ENCODE results near the gene FOSL1. TPM values are rescaled to one million over a fixed set of nuclear protein-coding genes. Genes with fewer than 3 reads are reported as not detected.

FOSL1 gene
- total and polyA plus RNA-seq, 5 donors, result 0.57 to 5.5 (median 0.97) TPM

DNA sequence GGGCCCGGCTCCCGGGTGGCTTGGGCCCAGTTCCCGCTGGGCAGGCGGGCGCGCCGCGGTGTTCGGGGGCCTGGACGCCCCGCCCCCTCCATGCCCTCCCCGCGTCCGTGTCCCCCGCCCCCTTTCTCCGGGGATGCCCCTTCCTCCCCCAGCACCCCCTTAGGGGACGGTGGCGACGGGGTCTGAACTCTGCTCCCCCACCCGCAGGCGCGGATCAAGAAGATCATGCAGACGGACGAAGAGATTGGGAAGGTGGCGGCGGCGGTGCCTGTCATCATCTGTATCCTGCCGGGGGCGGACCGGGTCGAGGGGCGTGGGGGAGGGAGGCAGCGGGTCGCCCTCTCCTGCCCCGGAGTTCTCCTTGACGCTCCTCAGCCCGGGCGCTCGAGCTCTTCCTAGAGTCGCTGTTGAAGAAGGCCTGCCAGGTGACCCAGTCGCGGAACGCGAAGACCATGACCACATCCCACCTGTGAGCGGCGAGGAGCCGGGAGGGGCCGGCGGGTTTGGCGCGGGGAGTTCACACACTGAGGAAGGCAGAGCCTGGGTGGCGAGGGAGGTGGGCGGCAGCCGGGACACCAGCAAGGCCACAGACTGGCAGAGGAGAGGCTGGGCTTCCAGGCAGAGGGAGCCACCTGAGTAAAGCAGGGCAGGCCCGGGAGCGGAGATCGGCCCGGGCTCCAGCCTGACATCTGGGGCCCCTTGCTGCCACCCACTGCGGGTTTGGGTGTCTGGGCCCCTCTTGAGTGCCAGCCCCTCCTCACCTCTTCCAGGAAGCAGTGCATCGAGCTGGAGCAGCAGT is 19.6 kb upstream of the FOSL1 start:
- Histone ChIP-seq H3K4me1 (ENCODE audit: control insufficient read depth, insufficient read depth, low read length) (peaks cover 23% of the 10 kb centered on the region), H3K9me3 (ENCODE audit: control insufficient read depth, low read length) (no peaks in the 10 kb centered on the region), H3K27ac (ENCODE audit: low read length) (peak overlapping the region; percentile 54), H3K4me3 (ENCODE audit: low read length) (peak overlapping the region; percentile 92), H3K27me3 (ENCODE audit: control insufficient read depth, insufficient read depth) (no peaks in the 10 kb centered on the region)
- DNase-seq, result no peak
- under 1% methylated on average over 60 of the region's 60 CpGs for WGBS
- ATAC-seq, result peak; percentile 39 to 48
- intact Hi-C loops (cut with DNase I), result no loop called here

DNA sequence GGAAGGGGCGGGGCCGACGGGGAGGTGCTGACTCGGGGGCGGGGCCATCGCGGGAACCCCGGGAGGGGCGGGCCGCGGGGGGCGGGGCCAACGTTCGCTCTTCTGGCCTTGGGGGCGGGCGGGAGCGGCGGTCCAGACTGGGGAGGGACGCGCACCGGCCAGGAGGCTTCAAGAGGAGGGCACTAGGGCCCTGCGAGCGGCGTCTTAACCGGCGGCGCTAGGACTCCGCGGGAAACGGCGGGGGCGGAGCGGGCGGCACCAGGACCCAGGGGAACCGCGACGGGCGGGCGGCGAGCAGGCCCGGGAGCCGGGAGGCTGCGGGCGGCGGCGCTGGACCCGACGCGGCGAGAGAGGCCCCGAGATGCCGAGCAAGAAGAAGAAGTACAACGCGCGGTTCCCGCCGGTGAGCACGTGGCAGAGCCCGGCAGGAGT is 19.0 kb upstream of the FOSL1 start, which contains the start of gene DRAP1:
Gene DRAP1 (plus strand): TSS at position 286 of the 432 bp plus-strand sequence. CDS start 76 bp downstream, at position 362.
- Histone ChIP-seq H3K4me1 (ENCODE audit: control insufficient read depth, insufficient read depth, low read length) (peaks cover 23% of the 10 kb centered on the region), H3K27ac (ENCODE audit: low read length) (peak within 1 kb of the TSS; percentile 54), H3K27me3 (ENCODE audit: control insufficient read depth, insufficient read depth) (no peaks in the 10 kb centered on the region), H3K4me3 (ENCODE audit: low read length) (peak within 1 kb of the TSS; percentile 92), H3K9me3 (ENCODE audit: control insufficient read depth, low read length) (no peaks in the 10 kb centered on the region)
- peak; percentile 93 to 95 for ATAC-seq
- DNase-seq, result peak; percentile 99 to 100 (median 100)
- intact Hi-C loops (cut with DNase I), result no loop called here
- WGBS, result under 1% methylated on average over 59 of the region's 59 CpGs

DNA sequence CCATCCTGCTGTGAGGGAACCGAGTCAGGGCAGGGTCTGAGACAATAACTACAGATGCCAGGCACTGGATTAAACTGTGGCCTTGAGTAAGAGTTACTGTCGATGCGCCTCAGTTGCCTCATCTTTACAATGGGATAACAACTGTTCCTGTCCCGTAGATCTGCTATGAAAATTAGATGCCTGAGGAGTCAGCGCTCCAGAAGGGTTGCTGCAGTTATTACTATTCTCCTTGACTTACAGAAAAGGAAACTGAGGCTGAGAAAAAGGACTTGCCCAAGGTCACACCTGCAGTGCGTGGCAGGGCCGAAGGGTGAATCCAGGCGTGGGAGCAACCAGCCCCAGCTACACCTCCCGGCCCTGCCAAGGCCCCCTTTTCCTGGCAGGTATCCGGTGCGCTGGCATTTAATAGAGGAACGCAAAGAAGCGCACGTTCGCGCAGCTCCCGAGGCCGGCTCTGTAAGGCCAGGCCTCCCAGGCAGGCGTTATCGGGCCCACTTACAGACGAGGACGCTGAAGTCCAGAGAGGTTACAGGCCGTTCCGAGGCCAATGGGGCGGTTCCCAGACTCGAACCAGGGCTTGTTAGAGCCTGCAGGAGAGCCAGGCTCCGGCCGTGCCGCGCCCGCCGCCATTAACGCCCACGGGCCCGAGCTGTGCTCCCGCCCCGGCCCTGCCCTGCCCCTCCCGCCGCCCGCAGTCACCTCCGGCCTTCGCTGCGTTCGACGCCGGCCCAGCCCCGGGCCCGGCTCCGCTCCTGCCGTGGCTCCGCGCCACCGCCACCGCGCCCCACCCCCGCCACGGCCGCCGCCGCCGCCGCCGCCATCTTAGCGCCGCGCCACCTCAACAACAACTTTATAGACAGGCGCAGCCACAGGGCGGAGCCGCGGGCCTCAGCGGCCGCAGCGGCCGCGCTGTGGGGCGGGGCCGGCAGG is 18.3 kb upstream of the FOSL1 start, which contains the start of gene C11orf68:
Gene C11orf68 (minus strand): TSS at position 852 of the 930 bp plus-strand sequence. CDS start 31 bp downstream, at position 821.
- H3K27me3 ChIP-seq (ENCODE audit: control insufficient read depth, insufficient read depth), result no peaks in the 10 kb centered on the region
- no peaks in the 10 kb centered on the region for H3K9me3 ChIP-seq (ENCODE audit: control insufficient read depth, low read length)
- H3K27ac ChIP-seq (ENCODE audit: low read length), result peak within 1 kb of the TSS; percentile 54
- H3K4me1 ChIP-seq (ENCODE audit: control insufficient read depth, insufficient read depth, low read length), result peaks cover 23% of the 10 kb centered on the region
- ATAC-seq (no peak), DNase-seq (no peak)
- H3K4me3 ChIP-seq (ENCODE audit: low read length), result peak within 1 kb of the TSS; percentile 92
- intact Hi-C loops (cut with DNase I), result no loop called here
- 4% methylated on average over 77 of the region's 77 CpGs for WGBS

DNA sequence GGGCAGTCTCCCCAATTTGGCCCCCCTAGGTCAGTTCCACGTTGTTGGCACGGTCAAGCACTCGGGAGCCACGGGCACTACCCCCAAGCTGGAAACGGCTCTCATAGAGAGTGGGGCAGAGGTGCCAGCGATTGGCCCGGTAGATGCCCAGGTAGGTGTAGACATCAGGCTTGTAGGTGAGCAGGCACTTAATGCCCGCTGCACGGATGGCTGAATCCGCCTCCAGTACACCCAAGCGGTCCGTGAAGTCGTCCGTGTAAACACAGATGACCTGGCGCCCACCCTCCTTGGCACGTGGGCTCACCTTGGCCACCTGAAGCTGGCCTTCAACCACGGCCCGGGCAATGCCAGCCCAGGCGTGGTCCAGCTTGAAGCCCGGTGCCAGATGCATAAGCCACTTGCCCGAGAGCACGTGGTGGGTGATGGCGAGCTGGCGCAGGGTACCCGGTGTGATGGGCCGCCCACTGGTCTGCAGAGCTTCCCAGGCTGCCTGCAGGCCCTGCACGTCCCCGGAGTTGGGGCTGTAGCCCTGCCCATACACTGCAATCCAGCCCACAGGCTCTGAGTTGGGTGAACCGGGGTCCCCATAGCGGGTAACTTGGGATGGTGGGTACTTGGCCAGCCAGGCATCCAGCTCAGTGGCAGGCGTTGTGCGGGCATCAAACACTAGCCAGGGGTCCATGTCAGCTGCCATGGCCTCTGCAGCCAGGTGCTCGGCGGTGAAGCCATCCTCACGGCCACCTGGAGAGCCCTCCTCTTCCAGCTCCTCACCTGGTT is 17.4 kb upstream of the FOSL1 start:
- ATAC-seq, result no peak
- intact Hi-C loops (cut with DNase I), result no loop called here
- 78% methylated on average over 35 of the region's 35 CpGs for WGBS
- Histone ChIP-seq H3K4me3 (ENCODE audit: low read length) (peak overlapping the region; percentile 77), H3K27ac (ENCODE audit: low read length) (peak overlapping the region; percentile 54), H3K27me3 (ENCODE audit: control insufficient read depth, insufficient read depth) (no peaks in the 10 kb centered on the region), H3K4me1 (ENCODE audit: control insufficient read depth, insufficient read depth, low read length) (peaks cover 23% of the 10 kb centered on the region), H3K9me3 (ENCODE audit: control insufficient read depth, low read length) (no peaks in the 10 kb centered on the region)
- DNase-seq, result peak; percentile 31 to 68 (median 62)

DNA sequence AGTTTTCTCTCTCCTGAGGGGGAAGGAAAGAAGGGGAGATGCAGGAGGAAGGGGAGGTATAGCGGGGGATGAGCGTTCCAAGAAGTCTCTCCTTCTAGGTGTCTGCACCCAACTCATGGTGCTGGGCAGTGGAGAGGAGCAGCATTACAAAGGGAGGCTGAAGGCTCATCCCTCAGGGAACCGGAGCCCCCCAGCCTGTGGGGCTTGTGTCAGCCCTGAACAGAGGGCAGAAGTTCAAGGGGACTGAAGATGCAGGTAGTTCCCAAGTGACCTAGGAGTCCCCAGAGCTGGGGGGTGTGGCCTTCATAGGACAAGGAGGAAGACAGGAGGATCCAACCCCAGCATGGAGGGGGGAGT is 16.9 kb upstream of the FOSL1 start:
- H3K27ac ChIP-seq (ENCODE audit: low read length), result peak overlapping the region; percentile 88
- no peak for ATAC-seq
- WGBS, result 93% methylated on average over 3 of the region's 3 CpGs
- no peak for DNase-seq
- H3K4me1 ChIP-seq (ENCODE audit: control insufficient read depth, insufficient read depth, low read length), result peaks cover 23% of the 10 kb centered on the region
- no peak overlapping the region for H3K4me3 ChIP-seq (ENCODE audit: low read length)
- no peaks in the 10 kb centered on the region for H3K27me3 ChIP-seq (ENCODE audit: control insufficient read depth, insufficient read depth)
- H3K9me3 ChIP-seq (ENCODE audit: control insufficient read depth, low read length), result no peaks in the 10 kb centered on the region
- intact Hi-C loops (cut with DNase I), result no loop called here

DNA sequence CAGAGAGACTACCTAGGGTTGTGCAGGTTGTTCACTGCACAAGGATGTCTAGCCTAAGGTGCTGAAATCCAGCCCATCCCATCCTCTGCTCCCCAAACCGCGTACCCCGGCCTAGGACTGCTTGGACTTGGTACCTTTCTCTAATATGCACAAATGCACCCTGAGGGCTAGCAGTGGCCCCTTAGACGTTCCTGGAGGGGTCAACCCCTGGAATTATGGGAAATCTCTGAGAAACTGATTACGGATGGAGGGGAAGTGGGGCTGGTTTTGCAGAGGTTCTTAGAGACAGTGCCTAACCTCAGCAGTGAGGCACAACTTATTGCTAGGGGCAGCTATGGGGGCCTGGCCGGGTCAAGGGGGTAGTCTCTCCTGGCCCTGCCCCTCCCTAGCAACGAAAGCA is 16.2 kb upstream of the FOSL1 start:
- H3K4me3 ChIP-seq (ENCODE audit: low read length), result no peak overlapping the region
- intact Hi-C loops (cut with DNase I), result no loop called here
- no peaks in the 10 kb centered on the region for H3K9me3 ChIP-seq (ENCODE audit: control insufficient read depth, low read length)
- WGBS, result 64% methylated on average over 7 of the region's 7 CpGs
- ATAC-seq (no peak), DNase-seq (peak in 1 of 3 donors; percentile 29)
- H3K4me1 ChIP-seq (ENCODE audit: control insufficient read depth, insufficient read depth, low read length), result peaks cover 26% of the 10 kb centered on the region
- H3K27me3 ChIP-seq (ENCODE audit: control insufficient read depth, insufficient read depth), result no peaks in the 10 kb centered on the region
- peak overlapping the region; percentile 88 for H3K27ac ChIP-seq (ENCODE audit: low read length)

DNA sequence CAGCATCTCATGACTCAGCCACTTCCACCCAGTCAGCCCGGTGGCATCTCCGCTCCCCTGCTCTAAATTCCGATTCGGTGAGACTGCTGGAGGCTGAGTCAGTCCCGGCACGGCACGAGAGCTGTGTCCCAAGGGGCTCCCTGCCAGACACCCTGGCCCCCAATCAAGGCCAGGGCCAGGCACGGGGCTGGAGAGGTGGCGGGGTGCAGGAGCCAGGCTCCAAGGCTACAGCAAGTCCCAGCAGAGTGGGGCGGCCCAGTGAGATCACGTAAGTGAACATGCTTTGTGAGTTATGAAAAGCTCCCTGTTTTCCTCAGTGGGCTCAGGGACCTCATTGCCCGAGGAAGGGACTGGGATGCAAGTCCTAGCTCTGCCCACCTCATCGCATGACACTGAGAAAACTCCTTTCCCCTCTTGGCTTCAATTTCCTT is 15.6 kb upstream of the FOSL1 start:
- Histone ChIP-seq H3K4me3 (ENCODE audit: low read length) (no peak overlapping the region), H3K9me3 (ENCODE audit: control insufficient read depth, low read length) (no peaks in the 10 kb centered on the region), H3K27ac (ENCODE audit: low read length) (peak overlapping the region; percentile 88), H3K4me1 (ENCODE audit: control insufficient read depth, insufficient read depth, low read length) (peaks cover 28% of the 10 kb centered on the region), H3K27me3 (ENCODE audit: control insufficient read depth, insufficient read depth) (no peaks in the 10 kb centered on the region)
- WGBS, result 15% methylated on average over 13 of the region's 13 CpGs
- peak; percentile 86 to 89 (median 89) for DNase-seq
- intact Hi-C loops (cut with DNase I), result no loop called here
- peak; percentile 12 to 65 for ATAC-seq

DNA sequence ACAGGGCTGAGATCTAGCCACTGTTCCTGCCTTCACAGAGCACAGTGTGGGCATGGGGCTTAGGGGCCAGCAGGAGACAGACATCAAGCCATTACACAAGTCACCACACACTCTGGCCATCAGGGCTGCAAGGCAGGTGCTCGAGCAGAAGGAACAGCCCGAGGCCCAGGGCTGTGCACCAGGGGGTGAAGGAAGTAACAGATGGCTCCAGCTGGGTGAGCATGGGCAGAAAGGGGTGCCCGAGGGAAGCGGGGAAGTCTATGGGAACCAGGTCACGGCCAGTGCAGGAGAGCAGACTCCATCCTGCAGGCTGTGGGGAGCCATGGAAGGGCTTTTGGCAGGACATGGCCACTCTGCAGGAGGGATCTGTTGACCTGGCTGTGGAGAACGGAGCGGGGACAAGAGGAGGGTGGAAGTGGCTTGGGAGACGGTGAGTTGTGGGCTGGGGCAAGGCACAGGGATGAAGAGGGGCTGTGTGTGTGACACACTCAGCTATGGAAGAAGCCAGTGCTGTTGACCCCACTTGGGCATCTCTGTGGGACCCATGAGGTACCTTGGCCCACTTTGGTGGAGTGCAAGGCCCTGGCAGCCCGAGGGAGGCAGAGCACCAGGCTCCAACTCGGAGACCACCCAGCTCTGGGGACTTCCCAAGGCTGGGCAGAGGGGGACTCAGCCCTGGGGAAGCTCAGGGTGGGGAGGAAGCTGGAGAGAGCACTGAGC is 15.1 kb upstream of the FOSL1 start:
- H3K4me3 ChIP-seq (ENCODE audit: low read length), result no peak overlapping the region
- 55% methylated on average over 10 of the region's 10 CpGs for WGBS

DNA sequence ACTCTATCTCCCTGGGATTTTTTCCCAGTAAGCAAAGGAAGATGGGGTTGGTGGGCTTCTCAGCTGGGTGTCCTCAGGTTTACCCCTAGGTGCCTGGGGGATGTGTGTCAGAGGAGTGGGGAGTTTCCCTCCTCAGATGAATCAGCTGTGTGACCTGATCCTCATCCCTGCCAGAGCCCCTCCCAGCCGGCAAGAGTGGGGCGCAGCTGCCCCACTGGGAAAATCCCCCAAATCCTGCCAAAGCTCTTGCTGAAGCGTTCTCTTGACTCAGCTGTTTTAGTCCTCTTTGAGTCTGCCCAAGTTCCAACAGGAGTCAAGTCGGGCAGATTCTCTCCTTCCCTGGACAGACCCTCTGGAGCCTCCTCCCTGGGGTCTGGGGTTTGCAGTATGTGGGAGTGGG is 12.7 kb upstream of the FOSL1 start:
- no peak overlapping the region for H3K4me3 ChIP-seq (ENCODE audit: low read length)
- H3K9me3 ChIP-seq (ENCODE audit: control insufficient read depth, low read length), result no peaks in the 10 kb centered on the region
- H3K4me1 ChIP-seq (ENCODE audit: control insufficient read depth, insufficient read depth, low read length), result peaks cover 21% of the 10 kb centered on the region
- DNase-seq (peak in 1 of 3 donors; percentile 39), ATAC-seq (no peak)
- H3K27ac ChIP-seq (ENCODE audit: low read length), result no peak overlapping the region
- 48% methylated on average over 4 of the region's 4 CpGs for WGBS
- intact Hi-C loops (cut with DNase I), result no loop called here
- no peaks in the 10 kb centered on the region for H3K27me3 ChIP-seq (ENCODE audit: control insufficient read depth, insufficient read depth)

More for the DNA sequence above, 15.1 kb upstream of the FOSL1 start:
- intact Hi-C loops (cut with DNase I), result no loop called here
- Histone ChIP-seq H3K27ac (ENCODE audit: low read length) (peak overlapping the region; percentile 88), H3K9me3 (ENCODE audit: control insufficient read depth, low read length) (no peaks in the 10 kb centered on the region), H3K4me1 (ENCODE audit: control insufficient read depth, insufficient read depth, low read length) (peaks cover 25% of the 10 kb centered on the region), H3K27me3 (ENCODE audit: control insufficient read depth, insufficient read depth) (no peaks in the 10 kb centered on the region)
- peak in 2 of 3 donors; percentile 39 to 54 for DNase-seq
- no peak for ATAC-seq
